ENCODE data around the gene ZNF385B.

Gene ZNF385B

GRCh38 chr2:179642462-179642861 lies 218.9 kb downstream of the ZNF385B start:
- ChIA-PET CTCF (no interaction called here), POLR2A (no interaction called here)
- no peak overlapping the region for H3K27ac ChIP-seq (ENCODE audit: extremely low read depth, low read depth, low read length)
- H3K4me3 ChIP-seq (ENCODE audit: low read depth, low read length), result no peak overlapping the region
- H3K9me3 ChIP-seq (ENCODE audit: control insufficient read depth, insufficient read depth, low read depth, low read length), result no peaks in the 10 kb centered on the region
- no peaks in the 10 kb centered on the region for H3K4me1 ChIP-seq (ENCODE audit: control insufficient read depth, insufficient read depth, low read length)
- no peaks in the 10 kb centered on the region for H3K36me3 ChIP-seq (ENCODE audit: control insufficient read depth in 2 of 2, insufficient read depth in 1 of 2, low read length in 2 of 2)
- TF ChIP-seq ZFP41 (tag by site-specific recombination; IDR thresholded peaks at IDR 0.05; ENCODE audit: borderline replicate concordance), result no peak

DNA sequence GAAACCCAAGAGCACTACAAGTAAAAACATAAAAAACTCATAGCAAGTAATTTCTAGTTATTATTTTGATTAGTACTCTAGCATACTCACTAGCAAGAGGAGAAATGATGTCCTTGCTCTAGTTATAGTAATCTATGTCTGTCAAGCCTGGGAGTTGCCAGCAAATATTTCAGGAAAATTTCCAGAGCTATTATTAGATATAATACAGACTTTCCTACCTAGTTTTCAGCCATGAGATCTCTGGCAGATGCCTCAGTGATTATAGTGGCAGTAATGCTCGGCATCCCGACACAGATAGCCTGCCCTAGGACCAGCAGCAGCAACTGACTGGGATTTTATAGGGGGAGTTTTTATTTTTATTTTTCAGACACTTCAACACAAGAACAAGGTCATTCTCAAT lies 224.4 kb downstream of the ZNF385B start:
- no peak overlapping the region for H3K27ac ChIP-seq (ENCODE audit: extremely low read depth, low read depth, low read length)
- no peak for TF ChIP-seq ZNF558 (tag by site-specific recombination; IDR thresholded peaks at IDR 0.05)
- no peak for TF ChIP-seq ZNF394 (tag by site-specific recombination; IDR thresholded peaks at IDR 0.05; ENCODE audit: borderline replicate concordance)
- TF ChIP-seq GLI2 (tag by site-specific recombination; IDR thresholded peaks at IDR 0.05; ENCODE audit: borderline replicate concordance, low read depth), result no peak
- TF ChIP-seq FEZF1 (tag by site-specific recombination; IDR thresholded peaks at IDR 0.05), result no peak
- TF ChIP-seq IKZF3 (tag by site-specific recombination; IDR thresholded peaks at IDR 0.05), result no peak
- TF ChIP-seq, protein P1, sequence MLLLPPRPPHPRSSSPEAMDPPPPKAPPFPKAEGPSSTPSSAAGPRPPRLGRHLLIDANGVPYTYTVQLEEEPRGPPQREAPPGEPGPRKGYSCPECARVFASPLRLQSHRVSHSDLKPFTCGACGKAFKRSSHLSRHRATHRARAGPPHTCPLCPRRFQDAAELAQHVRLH (tag by site-specific recombination; IDR thresholded peaks at IDR 0.05), result no peak
- TF ChIP-seq, protein P2, sequence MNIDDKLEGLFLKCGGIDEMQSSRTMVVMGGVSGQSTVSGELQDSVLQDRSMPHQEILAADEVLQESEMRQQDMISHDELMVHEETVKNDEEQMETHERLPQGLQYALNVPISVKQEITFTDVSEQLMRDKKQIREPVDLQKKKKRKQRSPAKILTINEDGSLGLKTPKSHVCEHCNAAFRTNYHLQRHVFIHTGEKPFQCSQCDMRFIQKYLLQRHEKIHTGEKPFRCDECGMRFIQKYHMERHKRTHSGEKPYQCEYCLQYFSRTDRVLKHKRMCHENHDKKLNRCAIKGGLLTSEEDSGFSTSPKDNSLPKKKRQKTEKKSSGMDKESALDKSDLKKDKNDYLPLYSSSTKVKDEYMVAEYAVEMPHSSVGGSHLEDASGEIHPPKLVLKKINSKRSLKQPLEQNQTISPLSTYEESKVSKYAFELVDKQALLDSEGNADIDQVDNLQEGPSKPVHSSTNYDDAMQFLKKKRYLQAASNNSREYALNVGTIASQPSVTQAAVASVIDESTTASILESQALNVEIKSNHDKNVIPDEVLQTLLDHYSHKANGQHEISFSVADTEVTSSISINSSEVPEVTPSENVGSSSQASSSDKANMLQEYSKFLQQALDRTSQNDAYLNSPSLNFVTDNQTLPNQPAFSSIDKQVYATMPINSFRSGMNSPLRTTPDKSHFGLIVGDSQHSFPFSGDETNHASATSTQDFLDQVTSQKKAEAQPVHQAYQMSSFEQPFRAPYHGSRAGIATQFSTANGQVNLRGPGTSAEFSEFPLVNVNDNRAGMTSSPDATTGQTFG (tag by site-specific recombination; IDR thresholded peaks at IDR 0.05; ENCODE audit: borderline replicate concordance), result no peak
- H3K4me3 ChIP-seq (ENCODE audit: low read depth, low read length), result no peak overlapping the region
- ChIA-PET POLR2A (no interaction called here), CTCF (interaction anchor here (1.0 kb wide), 1 partner anchor 214 kb away, joined by 4 read pairs; no protein-coding TSS in a partner anchor)
- no peaks in the 10 kb centered on the region for H3K4me1 ChIP-seq (ENCODE audit: control insufficient read depth, insufficient read depth, low read length)
- no peaks in the 10 kb centered on the region for H3K36me3 ChIP-seq (ENCODE audit: control insufficient read depth in 2 of 2, insufficient read depth in 1 of 2, low read length in 2 of 2)
- no peaks in the 10 kb centered on the region for H3K9me3 ChIP-seq (ENCODE audit: control insufficient read depth, insufficient read depth, low read depth, low read length)

- Histone ChIP-seq H3K27ac (ENCODE audit: extremely low read depth, low read depth, low read length) (no peak overlapping the region), H3K4me1 (ENCODE audit: control insufficient read depth, insufficient read depth, low read length) (no peaks in the 10 kb centered on the region), H3K4me3 (ENCODE audit: low read depth, low read length) (no peak overlapping the region), H3K36me3 (ENCODE audit: control insufficient read depth in 2 of 2, insufficient read depth in 1 of 2, low read length in 2 of 2) (no peaks in the 10 kb centered on the region), H3K9me3 (ENCODE audit: control insufficient read depth, insufficient read depth, low read depth, low read length) (no peaks in the 10 kb centered on the region)
- ChIA-PET POLR2A (no interaction called here), CTCF (interaction anchor here (1.0 kb wide), 1 partner anchor 214 kb away, joined by 4 read pairs; no protein-coding TSS in a partner anchor)
- no peak for TF ChIP-seq SETDB1 (IDR thresholded peaks at IDR 0.05; ENCODE audit: insufficient read length, low read length)
- no peak for TF ChIP-seq KLF9 (tag by site-specific recombination; IDR thresholded peaks at IDR 0.05; ENCODE audit: low read depth)
- no peak for TF ChIP-seq ZFP37 (tag by site-specific recombination; IDR thresholded peaks at IDR 0.05)
- TF ChIP-seq ZBTB11 (tag by site-specific recombination; conservative IDR thresholded peaks at IDR 0.05; ENCODE audit: low read depth), result no peak
- no peak for TF ChIP-seq OVOL3 (tag by site-specific recombination; IDR thresholded peaks at IDR 0.05)
- no peak for TF ChIP-seq PRDM1 (tag by site-specific recombination; IDR thresholded peaks at IDR 0.05)
- no peak for TF ChIP-seq ZNF747 (tag by site-specific recombination; IDR thresholded peaks at IDR 0.05)
- TF ChIP-seq PRDM2 (tag by site-specific recombination; IDR thresholded peaks at IDR 0.05; ENCODE audit: borderline replicate concordance), result no peak
- no peak for TF ChIP-seq SP3 (tag by site-specific recombination; IDR thresholded peaks at IDR 0.05)
- no peak for TF ChIP-seq ZNF596 (tag by site-specific recombination; IDR thresholded peaks at IDR 0.05)
These were observed 225.1 kb downstream of the ZNF385B start for GRCh38 chr2:179636100-179636980.
